ENCODE results near the gene MUSK.
A peak's percentile ranks its signal among the peaks of the same experiment; 100 is the strongest.

The MUSK gene

DNA sequence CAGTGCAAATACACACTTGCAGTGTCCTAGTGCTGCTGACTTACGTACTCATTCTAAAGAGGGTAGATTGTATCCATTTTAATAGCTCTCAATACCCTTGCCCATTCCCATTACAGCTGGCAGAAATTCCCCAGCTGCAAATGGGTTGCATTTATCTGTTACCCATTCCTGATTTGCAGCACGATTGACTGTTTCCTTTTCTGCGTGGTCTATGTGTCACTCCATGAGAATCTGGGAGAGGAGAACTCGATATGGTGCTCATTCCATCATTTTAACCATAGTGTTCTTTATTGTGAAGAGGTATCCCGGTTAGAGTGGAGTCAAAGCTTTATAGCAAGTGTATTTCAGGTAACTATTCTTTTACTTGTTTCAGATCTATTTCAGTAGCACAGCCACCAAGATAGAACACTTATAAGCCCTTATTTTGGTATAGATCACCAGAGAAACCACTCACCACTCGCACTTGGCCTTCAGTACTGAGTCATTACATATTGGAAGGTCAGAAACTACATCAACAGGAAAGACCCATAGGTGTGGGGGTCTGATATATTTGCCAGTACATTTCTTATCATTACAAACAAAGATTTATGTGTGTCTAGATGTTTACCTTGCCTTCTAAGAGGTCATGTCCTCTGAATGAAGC lies 139.5 kb downstream of the MUSK start:
- ATAC-seq (ENCODE audit: low read depth) (no peak), DNase-seq (ENCODE audit: low spot score) (no peak)
- H3K27ac ChIP-seq (ENCODE audit: poor library complexity, severe bottlenecking), result no peak overlapping the region

DNA sequence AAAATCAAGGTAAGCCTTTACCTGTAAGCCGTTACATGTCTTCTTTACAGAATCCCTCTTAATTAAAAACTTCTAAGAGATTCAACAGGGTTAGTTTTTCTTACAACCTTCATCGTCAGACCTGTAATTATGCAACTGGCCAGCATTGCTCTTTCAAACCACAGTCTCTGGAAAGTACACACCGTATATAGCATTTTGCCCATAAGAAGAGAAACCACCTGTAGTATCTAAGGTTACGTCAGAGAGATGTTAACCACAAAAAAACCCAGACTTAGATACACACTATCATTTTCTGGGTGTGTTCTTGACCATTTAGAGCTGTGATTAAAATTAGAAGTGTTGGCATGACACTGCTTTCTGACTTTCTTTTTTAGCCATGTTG lies 140.0 kb downstream of the MUSK start:
- no peak overlapping the region for H3K27ac ChIP-seq (ENCODE audit: poor library complexity, severe bottlenecking)
- ATAC-seq (ENCODE audit: low read depth) (peak; percentile 33; the same call in 1 of the 3 replicates), DNase-seq (ENCODE audit: low spot score) (no peak)
- peaks cover 1% of the 10 kb centered on the region for H3K4me1 ChIP-seq (ENCODE audit: insufficient read depth, poor library complexity, severe bottlenecking)
- H3K4me3 ChIP-seq (ENCODE audit: severe bottlenecking), result no peak overlapping the region
- no peaks in the 10 kb centered on the region for H3K9me3 ChIP-seq (ENCODE audit: severe bottlenecking)
- H3K36me3 ChIP-seq (ENCODE audit: low read depth), result no peaks in the 10 kb centered on the region
- TF ChIP-seq, protein P1, sequence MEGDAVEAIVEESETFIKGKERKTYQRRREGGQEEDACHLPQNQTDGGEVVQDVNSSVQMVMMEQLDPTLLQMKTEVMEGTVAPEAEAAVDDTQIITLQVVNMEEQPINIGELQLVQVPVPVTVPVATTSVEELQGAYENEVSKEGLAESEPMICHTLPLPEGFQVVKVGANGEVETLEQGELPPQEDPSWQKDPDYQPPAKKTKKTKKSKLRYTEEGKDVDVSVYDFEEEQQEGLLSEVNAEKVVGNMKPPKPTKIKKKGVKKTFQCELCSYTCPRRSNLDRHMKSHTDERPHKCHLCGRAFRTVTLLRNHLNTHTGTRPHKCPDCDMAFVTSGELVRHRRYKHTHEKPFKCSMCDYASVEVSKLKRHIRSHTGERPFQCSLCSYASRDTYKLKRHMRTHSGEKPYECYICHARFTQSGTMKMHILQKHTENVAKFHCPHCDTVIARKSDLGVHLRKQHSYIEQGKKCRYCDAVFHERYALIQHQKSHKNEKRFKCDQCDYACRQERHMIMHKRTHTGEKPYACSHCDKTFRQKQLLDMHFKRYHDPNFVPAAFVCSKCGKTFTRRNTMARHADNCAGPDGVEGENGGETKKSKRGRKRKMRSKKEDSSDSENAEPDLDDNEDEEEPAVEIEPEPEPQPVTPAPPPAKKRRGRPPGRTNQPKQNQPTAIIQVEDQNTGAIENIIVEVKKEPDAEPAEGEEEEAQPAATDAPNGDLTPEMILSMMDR (IDR thresholded peaks at IDR 0.05; ENCODE audit: poor library complexity, severe bottlenecking), result no peak
- no peaks in the 10 kb centered on the region for H3K27me3 ChIP-seq (ENCODE audit: insufficient read depth, poor library complexity, severe bottlenecking)

More for the DNA sequence above, 139.5 kb downstream of the MUSK start:
- H3K27me3 ChIP-seq (ENCODE audit: insufficient read depth, poor library complexity, severe bottlenecking), result no peaks in the 10 kb centered on the region
- H3K4me1 ChIP-seq (ENCODE audit: insufficient read depth, poor library complexity, severe bottlenecking), result no peaks in the 10 kb centered on the region
- H3K4me3 ChIP-seq (ENCODE audit: severe bottlenecking), result no peak overlapping the region
- H3K9me3 ChIP-seq (ENCODE audit: severe bottlenecking), result no peaks in the 10 kb centered on the region
- no peaks in the 10 kb centered on the region for H3K36me3 ChIP-seq (ENCODE audit: low read depth)
- TF ChIP-seq, protein P1 (IDR thresholded peaks at IDR 0.05; ENCODE audit: poor library complexity, severe bottlenecking), result no peak

DNA sequence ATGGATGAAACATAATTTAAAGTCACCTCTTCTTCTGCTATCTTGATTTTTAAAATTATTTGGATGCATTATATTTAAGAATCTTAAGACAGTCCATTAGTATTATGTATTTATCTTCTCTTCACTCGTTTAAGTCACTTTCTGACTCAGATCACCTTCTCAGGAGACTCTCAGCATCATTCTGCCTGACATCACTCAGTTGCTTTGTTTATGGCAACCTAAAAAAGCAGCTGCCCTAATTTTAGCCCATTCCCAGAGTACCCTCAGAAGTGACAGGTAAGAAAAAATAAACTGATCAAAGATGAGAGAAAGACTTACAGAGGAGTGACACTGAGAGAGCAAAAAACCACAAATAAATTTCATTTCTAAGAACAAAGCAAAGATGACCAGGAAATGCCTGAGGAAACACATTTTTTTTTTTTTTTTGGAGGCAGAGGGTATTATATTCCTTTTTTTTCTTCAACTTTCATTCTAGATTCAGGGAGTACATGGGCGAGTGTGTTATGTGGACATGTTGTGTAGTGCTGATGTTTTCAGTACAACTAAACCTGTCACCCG lies 140.5 kb downstream of the MUSK start:
- no peaks in the 10 kb centered on the region for H3K36me3 ChIP-seq (ENCODE audit: low read depth)
- TF ChIP-seq, protein P1 (IDR thresholded peaks at IDR 0.05; ENCODE audit: poor library complexity, severe bottlenecking), result no peak
- no peak overlapping the region for H3K27ac ChIP-seq (ENCODE audit: poor library complexity, severe bottlenecking)
- H3K27me3 ChIP-seq (ENCODE audit: insufficient read depth, poor library complexity, severe bottlenecking), result no peaks in the 10 kb centered on the region
- ATAC-seq (ENCODE audit: low read depth) (no peak), DNase-seq (ENCODE audit: low spot score) (no peak)
- H3K4me1 ChIP-seq (ENCODE audit: insufficient read depth, poor library complexity, severe bottlenecking), result peaks cover 6% of the 10 kb centered on the region
- no peak overlapping the region for H3K4me3 ChIP-seq (ENCODE audit: severe bottlenecking)
- no peaks in the 10 kb centered on the region for H3K9me3 ChIP-seq (ENCODE audit: severe bottlenecking)

DNA sequence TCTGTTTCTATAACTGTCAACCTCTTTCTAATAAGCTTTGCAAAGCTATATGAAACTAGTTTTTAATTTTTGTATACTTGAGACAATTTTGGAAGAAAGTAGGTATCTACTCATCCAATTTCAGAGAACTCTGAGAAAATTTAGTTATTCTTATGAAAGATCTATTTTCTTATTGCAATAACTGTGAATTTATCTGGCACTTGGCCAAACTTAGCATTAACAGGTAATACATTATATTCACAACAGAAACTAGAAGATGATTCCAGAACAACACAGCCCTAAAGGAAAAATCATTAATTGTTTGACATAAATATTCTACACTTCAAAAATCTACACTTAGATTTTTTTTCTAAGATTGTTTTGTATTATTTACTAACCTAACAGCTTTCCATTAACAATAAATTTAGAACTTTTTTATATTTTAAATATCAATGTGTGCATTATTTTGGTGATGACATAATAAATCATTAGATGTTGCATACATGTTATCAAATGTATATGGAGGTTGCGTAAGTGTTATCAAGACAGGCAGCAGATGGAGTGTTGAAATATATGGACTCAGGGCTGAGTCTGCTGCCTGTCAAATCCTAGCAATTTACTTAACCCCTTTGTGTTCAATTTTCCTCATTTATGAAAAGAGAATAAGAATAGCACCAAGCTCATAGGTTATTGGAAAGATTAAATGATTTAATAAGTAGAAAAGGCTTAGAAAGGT lies 141.8 kb downstream of the MUSK start:
- DNase-seq (ENCODE audit: low spot score), result no peak
- no peaks in the 10 kb centered on the region for H3K36me3 ChIP-seq (ENCODE audit: low read depth)
- no peak for ATAC-seq (ENCODE audit: low read depth)
- no peak overlapping the region for H3K4me3 ChIP-seq (ENCODE audit: severe bottlenecking)
- peaks cover 15% of the 10 kb centered on the region for H3K4me1 ChIP-seq (ENCODE audit: insufficient read depth, poor library complexity, severe bottlenecking)
- H3K27ac ChIP-seq (ENCODE audit: poor library complexity, severe bottlenecking), result no peak overlapping the region
- TF ChIP-seq, protein P1 (IDR thresholded peaks at IDR 0.05; ENCODE audit: poor library complexity, severe bottlenecking), result no peak
- no peaks in the 10 kb centered on the region for H3K9me3 ChIP-seq (ENCODE audit: severe bottlenecking)
- no peaks in the 10 kb centered on the region for H3K27me3 ChIP-seq (ENCODE audit: insufficient read depth, poor library complexity, severe bottlenecking)

All from RWPE2 (cell line).